Panc1 (cell line): ENCODE measurements around the gene ADGRE1.

Source experiments
- CTCF ChIP-seq: fragments of 450-650 bp; IDR thresholded peaks from 2 replicates; pipeline ENCODE4 v1.5.1; 2017; ENCODE audit warnings: mild to moderate bottlenecking
- POLR2AphosphoS5 ChIP-seq: IDR thresholded peaks from 2 replicates; pipeline ENCODE4 v1.6.1; 2012; ENCODE audit warnings: mild to moderate bottlenecking, low read depth, low read length, moderate library complexity
- SIN3A ChIP-seq: IDR thresholded peaks from 2 replicates; pipeline ENCODE4 v1.6.1; 2012; ENCODE audit warnings: low read depth, mild to moderate bottlenecking, low read length, moderate library complexity, borderline replicate concordance; ENCODE audit not compliant: insufficient read depth
- TCF7L2 ChIP-seq: IDR thresholded peaks from 2 replicates; pipeline ENCODE4 v1.6.1; 2011; ENCODE audit warnings: mild to moderate bottlenecking, low read depth, low read length, inconsistent platforms

- TF ChIP-seq CTCF: no peak
- TF ChIP-seq POLR2AphosphoS5: no peak
- no peak for TF ChIP-seq SIN3A
- TF ChIP-seq TCF7L2: no peak
These were observed 100.9 kb downstream of the ADGRE1 start for GRCh38 chr19:6988257-6988656.
